IPS-NIHi7 (cell line): Measurements from ENCODE around the gene CDC25B.
A peak's percentile ranks its signal among the peaks of the same experiment; 100 is the strongest.
"Not testable (repeated sequence)": the region's sequence is repeated elsewhere in the genome, so short reads cannot be mapped to it uniquely, and the experiment has no call there.

Experiments
- DNase-seq: peaks from one replicate; pipeline ENCODE4 v3.0.0; 2012; ENCODE audit warnings: mixed read lengths; ENCODE audit errors: extremely low spot score

The CDC25B gene

GRCh38 chr20:3784863-3785239, 11.3 kb upstream of the CDC25B start:
- DNase-seq = no peak

GRCh38 chr20:3785240-3786125, 10.6 kb upstream of the CDC25B start:
- no peak for DNase-seq

GRCh38 chr20:3786126-3786484, 10.0 kb upstream of the CDC25B start:
- no peak for DNase-seq

- DNase-seq = peak; percentile 90
These were observed 9.3 kb upstream of the CDC25B start, which contains the start of gene CENPB for GRCh38 chr20:3786665-3787323. Gene CENPB (minus strand): TSS chr20:3786740. CDS start chr20:3786483, 257 bp downstream.

DNA sequence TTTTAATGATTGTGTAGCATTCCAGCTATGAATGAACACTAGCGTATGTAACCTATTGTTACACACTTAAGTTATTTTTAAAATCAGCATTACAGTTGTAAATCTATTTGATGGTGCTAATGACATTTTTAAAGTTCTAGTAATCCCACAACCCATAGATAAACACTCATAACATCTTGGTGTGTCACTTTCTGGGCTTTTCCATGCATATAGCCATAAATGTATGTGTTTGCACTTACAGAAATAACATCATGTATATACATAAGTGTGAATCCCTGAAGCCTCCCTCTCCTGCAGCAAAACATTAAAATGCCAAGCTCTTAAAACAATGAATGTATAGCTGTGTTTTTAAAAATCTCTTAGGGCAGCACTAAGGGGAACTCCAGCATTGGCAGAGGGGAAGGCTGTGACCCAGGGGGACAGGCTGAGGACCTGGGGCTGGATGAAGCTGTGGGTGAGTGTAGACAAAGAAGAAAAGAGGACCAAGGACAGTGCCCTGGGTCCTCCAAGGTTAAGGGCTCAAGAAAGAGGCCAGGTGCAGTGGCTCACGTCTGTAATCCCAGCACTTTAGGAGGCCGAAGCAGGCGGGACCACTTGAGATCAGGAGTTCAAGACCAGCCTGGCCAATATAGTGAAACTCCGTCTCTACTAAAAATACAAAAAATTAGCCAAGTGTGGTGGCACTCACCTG, 8.6 kb upstream of the CDC25B start:
- no peak for DNase-seq

- DNase-seq = no peak
These were observed 7.4 kb upstream of the CDC25B start for GRCh38 chr20:3788685-3789155.

GRCh38 chr20:3789201-3789600, 6.9 kb upstream of the CDC25B start:
- DNase-seq = not testable (repeated sequence)

DNA sequence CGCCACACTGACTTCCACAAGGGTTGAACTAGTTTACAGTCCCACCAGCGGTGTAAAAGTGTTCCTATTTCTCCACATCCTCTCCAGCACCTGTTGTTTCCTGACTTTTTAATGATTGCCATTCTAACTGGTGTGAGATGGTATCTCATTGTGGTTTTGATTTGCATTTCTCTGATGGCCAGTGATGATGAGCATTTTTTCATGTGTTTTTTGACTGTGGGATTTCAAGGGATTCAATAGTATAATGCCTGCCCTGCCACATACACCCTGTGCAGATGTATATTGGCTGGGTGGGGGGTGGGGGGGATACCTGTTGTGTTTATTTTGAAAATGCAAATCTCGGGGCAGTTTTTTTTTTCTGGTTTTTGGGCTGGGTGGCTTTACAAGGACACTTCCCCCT, 1.9 kb upstream of the CDC25B start:
- not testable (repeated sequence) for DNase-seq

- DNase-seq = no peak
These were observed 1.2 kb upstream of the CDC25B start for GRCh38 chr20:3794701-3795420.

DNA sequence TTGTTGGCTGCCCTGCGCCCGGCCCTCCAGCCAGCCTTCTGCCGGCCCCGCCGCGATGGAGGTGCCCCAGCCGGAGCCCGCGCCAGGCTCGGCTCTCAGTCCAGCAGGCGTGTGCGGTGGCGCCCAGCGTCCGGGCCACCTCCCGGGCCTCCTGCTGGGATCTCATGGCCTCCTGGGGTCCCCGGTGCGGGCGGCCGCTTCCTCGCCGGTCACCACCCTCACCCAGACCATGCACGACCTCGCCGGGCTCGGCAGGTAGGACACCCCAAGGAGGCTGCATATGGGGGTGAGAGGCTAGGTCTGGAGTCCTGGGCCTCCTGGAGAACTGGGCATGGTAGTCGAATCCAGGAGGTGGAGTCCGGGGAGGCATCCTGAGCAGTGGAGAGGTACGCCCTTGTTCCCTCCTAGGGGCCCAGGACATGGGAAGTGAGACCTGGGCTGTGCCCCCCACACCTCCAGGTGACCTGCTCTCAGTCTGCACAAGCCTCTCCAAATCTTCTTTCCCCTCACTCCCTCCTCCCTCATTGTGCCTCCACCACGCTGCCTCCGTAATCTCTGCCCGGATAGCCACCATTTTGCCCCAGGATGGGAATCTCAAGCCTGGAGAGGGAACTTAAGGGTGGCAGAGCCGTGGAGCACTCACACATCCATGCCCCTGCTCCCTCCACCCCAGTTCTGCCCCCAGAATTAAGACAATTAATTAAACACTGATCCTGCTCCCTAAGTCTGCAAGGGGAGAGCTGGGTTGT, 541 bp downstream of the CDC25B start:
- DNase-seq = no peak

- no peak for DNase-seq
These were observed 1.1 kb downstream of the CDC25B start for GRCh38 chr20:3797226-3797545.

DNA sequence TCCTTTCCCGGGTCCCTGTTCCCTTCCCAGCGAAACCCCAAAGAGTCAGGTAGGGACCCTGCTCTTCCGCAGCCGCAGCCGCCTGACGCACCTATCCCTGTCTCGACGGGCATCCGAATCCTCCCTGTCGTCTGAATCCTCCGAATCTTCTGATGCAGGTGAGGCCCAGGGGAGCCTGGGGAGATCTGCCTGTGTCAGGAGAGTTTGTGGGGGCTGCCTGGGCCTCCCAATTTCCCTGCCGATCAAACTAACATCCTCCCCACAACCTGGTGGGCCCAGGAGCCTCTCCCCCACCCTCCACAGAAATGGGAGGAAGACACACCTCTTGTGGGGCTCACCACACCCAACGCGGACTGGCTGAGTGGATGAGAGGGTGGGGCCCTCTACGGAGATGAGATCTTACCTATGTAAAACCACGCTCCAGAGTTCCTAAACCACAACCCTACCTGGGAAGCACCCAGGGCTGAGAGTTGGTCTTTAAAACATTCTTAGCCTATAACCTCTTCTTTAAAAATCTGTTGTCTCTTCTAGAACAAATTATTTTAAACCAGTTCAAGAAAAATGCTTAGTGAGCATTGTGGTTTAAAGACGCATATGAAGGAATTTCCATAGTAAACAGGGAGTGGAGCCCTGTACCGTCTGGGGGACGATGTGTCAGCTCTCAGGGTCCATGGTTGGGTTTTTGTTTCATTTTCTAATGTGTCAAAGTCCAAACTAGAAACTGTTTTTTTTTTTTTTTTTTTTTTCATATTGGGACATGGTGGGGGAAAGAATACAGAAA, 1.7 kb downstream of the CDC25B start:
- no peak for DNase-seq

GRCh38 chr20:3798373-3798768, 2.3 kb downstream of the CDC25B start:
- no peak for DNase-seq

DNA sequence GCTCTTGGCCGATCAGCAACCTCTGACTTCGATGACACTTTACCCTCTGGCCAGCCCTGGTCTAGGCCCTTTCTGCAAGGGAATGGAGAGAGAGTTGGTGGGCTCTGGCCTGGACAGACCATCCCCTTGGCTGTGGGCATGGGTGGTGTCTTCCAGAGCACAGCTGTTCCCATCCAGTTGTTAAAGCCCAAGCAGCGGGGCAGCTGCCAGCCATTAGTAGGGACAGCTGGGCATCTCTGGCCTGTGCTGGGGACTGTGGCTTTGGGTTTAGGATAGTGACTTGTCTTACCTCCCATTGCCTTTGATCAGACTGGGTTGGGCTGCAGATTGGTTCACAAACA, 2.8 kb downstream of the CDC25B start:
- no peak for DNase-seq

DNA sequence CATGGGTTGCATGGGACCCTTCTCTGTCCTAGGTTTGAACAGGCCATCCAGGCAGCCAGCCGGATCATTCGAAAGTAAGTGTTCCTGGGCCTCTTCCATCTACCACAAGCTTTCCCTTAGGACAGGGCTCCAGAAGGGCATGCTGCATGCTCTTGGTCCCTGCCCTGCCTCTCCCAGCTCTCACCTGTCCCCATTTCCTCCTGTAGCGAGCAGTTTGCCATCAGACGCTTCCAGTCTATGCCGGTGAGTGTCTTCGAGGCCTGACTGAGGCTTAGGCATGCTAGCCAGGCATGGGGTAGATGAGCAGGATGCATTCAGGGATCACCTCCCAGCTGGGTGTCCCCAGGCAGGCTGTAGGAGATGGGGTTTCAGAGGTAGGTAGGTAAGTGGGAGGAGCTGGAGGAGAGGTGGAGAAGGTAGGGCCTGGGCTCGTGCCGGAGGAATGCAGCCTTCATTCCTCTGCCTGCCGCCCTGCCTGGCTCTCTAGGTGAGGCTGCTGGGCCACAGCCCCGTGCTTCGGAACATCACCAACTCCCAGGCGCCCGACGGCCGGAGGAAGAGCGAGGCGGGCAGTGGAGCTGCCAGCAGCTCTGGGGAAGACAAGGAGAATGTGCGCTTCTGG, 4.3 kb downstream of the CDC25B start:
- DNase-seq = peak; percentile 62

DNA sequence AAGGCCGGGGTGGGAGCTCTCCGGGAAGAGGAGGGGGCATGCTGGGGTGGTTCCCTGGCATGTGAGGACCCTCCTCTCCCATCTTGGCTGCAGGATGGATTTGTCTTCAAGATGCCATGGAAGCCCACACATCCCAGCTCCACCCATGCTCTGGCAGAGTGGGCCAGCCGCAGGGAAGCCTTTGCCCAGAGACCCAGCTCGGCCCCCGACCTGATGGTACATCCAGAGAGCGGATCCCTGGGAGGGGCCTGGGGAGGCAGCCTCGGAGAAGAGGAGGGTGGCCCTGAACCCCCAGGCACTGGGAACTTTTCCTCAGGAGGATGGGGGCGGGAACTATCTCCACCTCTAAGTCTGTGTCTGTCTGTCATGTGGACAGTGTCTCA, 4.8 kb downstream of the CDC25B start:
- DNase-seq = no peak

DNA sequence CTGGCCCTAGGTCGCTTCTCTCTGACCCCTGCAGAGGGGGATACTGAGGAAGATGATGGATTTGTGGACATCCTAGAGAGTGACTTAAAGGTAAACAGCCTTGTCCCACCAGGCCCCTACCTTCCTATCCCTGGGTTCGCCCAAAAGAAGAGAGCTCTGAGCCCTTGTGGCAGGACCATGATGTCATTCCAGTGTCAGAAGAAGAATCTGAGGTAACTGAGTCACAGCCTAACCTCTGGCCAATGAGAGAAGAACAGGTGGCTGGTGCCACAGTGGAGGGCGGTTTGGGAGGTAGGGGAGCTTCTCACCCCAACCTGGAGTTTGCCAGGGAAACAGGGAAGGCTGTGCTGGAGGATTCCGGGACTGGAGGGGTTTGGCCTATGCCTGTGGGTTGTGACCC, 5.2 kb downstream of the CDC25B start:
- no peak for DNase-seq

GRCh38 chr20:3801846-3802245, 5.7 kb downstream of the CDC25B start:
- no peak for DNase-seq

DNA sequence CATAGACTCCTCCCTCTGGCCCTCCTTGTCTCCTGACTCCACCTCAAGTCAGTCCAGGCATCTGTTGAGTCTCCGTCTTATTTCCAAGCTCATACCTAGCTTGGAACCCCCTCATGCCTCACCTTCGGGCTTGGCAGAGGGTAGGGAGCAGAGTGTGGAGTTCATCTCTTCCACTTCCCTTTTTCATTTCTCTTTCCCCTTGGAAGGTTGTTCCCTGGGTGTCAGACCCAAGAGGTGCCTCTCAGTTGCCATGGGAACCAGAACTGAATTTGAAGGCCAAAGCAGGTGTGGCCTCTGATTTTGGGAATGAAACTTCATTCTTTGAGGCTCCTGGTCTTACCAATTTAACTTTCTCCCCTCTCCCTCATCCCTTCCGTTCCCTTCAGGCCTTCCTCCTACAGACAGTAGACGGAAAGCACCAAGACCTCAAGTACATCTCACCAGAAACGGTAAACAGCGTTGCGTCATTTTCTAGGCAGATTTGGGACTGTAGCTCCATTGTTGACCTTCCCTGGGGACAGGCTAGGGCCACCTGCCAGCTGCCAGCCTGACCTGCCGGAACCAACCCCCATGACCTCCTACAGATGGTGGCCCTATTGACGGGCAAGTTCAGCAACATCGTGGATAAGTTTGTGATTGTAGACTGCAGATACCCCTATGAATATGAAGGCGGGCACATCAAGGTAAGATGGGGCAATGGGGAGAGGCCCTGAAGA, 6.6 kb downstream of the CDC25B start:
- DNase-seq = no peak

DNA sequence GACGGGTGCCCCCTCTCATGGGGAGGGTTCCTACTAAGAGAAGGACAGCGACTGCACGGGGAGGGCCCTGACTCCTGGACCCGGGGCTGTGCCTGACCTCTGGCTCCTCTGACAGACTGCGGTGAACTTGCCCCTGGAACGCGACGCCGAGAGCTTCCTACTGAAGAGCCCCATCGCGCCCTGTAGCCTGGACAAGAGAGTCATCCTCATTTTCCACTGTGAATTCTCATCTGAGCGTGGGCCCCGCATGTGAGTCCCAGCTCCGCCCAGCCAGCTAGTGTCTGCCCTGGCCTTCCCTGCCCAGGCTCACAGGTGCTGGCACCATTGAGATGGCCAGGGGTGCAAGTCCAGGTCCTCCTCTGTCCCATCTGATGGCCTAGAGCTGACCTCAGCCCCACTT, 7.2 kb downstream of the CDC25B start:
- DNase-seq = no peak
